NCI-H510A (cell line): ENCODE results near the gene PCDHA10.
"Not testable (repeated sequence)": the region's sequence is repeated elsewhere in the genome, so short reads cannot be mapped to it uniquely, and the experiment has no call there.

Experiments
- DNase-seq: peaks from one replicate; lab custom pipeline; 2025; lab: John Stamatoyannopoulos, UW

The PCDHA10 gene

GRCh38 chr5:140855772-140856674, at the start of gene PCDHA10:
PCDHA10 (plus strand) TSS chr5:140855897; CDS start chr5:140856049, 152 bp downstream.
- DNase-seq: no peak

- no peak for DNase-seq
Measured at GRCh38 chr5:140806834-140807775, 48.6 kb upstream of the PCDHA10 start, which contains the start of gene PCDHA4. PCDHA4 (plus strand) TSS chr5:140807068.

GRCh38 chr5:140808241-140808888, 47.3 kb upstream of the PCDHA10 start:
- not testable (repeated sequence) for DNase-seq

GRCh38 chr5:140808889-140809291, 46.8 kb upstream of the PCDHA10 start:
- DNase-seq: no peak

- DNase-seq: no peak
Measured at GRCh38 chr5:140821375-140822280, 34.1 kb upstream of the PCDHA10 start, which contains the start of gene PCDHA5. PCDHA5 (plus strand) TSS chr5:140821613.

GRCh38 chr5:140822281-140822629, 33.4 kb upstream of the PCDHA10 start:
- DNase-seq: no peak

- not testable (repeated sequence) for DNase-seq
Measured at GRCh38 chr5:140822969-140823368, 32.7 kb upstream of the PCDHA10 start.

GRCh38 chr5:140823475-140823874, 32.2 kb upstream of the PCDHA10 start:
- DNase-seq: no peak

- DNase-seq: no peak
Measured at GRCh38 chr5:140827704-140828361, 27.9 kb upstream of the PCDHA10 start, which contains the start of gene PCDHA6. PCDHA6 (plus strand) TSS chr5:140827960; CDS start chr5:140828092, 132 bp downstream.

GRCh38 chr5:140828362-140828737, 27.3 kb upstream of the PCDHA10 start:
- DNase-seq: no peak

GRCh38 chr5:140829511-140830501, 25.9 kb upstream of the PCDHA10 start:
- DNase-seq: not testable (repeated sequence)

- DNase-seq: no peak
Measured at GRCh38 chr5:140833993-140834392, 21.7 kb upstream of the PCDHA10 start, which contains the start of gene PCDHA7. PCDHA7 (plus strand) TSS chr5:140834269; CDS start chr5:140834384, 115 bp downstream.

- not testable (repeated sequence) for DNase-seq
Measured at GRCh38 chr5:140834439-140835008, 21.2 kb upstream of the PCDHA10 start.

GRCh38 chr5:140835622-140836510, 19.8 kb upstream of the PCDHA10 start:
- DNase-seq: no peak

GRCh38 chr5:140840978-140841962, 14.4 kb upstream of the PCDHA10 start, which contains the start of gene PCDHA8:
PCDHA8 (plus strand) TSS chr5:140841187; CDS start chr5:140841322, 135 bp downstream.
- no peak for DNase-seq
